ENCODE data around the gene SUZ12.
"Not testable (repeated sequence)": the region's sequence is repeated elsewhere in the genome, so short reads cannot be mapped to it uniquely, and the experiment has no call there.

Gene SUZ12

GRCh38 chr17:32042266-32042665 lies 105.5 kb downstream of the SUZ12 start:
- not testable (repeated sequence) for DNase-seq

- not testable (repeated sequence) for DNase-seq
Measured at GRCh38 chr17:32045611-32046010, 108.8 kb downstream of the SUZ12 start.

GRCh38 chr17:32047663-32048062 lies 110.9 kb downstream of the SUZ12 start:
- DNase-seq = not testable (repeated sequence)

Measured in NCI-H510A treated with DMSO at 0.1 percent for 48 hours (cell line).